HG03064 (cell line): ENCODE measurements around the gene ANKRD12.
"Not testable (repeated sequence)": the region's sequence is repeated elsewhere in the genome, so short reads cannot be mapped to it uniquely, and the experiment has no call there.

Source experiments
- ATAC-seq: cut with Tn5 transposase; IDR thresholded peaks from one replicate; pipeline ENCODE4 v1.9.1; 2021; ENCODE audit warnings: low read depth; ENCODE audit not compliant: unreplicated experiment

Gene ANKRD12

DNA sequence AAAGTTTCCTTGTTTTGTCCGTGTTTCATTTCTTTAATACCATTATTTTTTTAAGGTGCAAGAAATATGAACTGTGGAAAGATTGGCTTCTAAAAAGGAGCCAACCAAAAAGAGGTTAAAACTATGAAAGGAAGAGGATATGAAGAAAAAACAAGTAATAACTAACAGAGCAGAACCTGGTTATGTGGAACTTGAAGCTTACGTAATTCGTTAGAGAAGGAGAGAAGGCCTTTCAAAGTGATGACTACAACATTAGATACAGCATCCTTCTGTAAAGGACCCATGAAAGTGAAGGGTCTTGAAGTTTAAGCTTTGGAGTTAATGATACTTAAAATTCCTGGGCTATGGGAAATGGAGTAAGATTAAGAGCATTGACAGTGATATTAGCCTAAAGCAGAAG lies 84.5 kb downstream of the ANKRD12 start:
- no peak for ATAC-seq

DNA sequence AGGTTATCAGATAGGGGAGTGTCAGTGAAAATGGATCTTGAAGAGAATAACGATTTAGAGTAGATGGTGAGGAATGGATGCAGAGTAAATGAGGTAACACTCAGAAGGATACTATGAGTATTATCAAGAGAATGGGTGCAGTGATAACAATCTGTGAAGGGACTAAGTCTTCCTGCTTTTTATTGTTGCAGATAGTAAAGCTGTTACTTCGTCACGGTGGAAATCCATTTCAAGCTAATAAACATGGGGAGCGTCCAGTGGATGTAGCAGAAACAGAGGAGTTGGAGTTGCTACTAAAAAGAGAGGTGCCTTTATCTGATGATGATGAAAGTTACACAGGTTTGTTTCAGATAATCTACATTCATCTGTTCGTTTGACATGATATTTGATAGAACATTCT lies 85.1 kb downstream of the ANKRD12 start:
- no peak for ATAC-seq

DNA sequence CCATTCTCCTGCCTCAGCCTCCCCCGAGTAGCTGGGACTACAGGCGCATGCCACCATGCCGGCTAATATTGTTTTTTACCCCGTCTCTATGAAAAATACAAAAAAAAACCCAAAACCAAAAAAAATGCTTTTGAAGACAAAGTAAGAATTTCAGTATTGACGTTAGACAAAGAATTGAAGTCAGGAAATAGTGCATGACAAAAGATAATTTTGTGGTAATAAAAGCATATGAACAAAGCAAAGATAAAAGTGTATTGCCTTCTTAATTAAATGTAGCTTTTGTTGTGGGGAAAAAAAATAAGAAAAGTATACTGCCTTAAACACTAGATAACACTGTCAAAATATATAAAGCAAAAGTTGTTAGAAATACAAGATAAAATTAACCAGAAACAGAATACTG lies 86.8 kb downstream of the ANKRD12 start:
- no peak for ATAC-seq

DNA sequence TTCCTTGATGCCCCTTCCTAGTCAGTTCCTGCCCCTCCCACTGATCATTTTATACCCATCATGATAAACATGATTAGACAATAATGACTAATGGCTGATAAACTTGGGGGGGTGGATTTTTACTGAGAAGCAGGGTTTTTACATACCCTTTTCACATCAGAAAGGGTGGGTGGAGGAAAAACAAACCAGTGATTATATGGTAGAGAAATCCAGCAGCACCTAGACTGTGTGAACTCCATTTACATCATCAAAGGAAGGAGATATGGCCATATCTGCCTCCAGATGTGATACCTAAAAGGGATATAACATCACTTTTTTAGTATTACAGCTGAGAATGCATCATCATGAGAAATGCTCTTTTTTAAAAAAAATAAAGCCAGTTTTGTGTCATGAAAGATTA lies 89.9 kb downstream of the ANKRD12 start:
- no peak for ATAC-seq

DNA sequence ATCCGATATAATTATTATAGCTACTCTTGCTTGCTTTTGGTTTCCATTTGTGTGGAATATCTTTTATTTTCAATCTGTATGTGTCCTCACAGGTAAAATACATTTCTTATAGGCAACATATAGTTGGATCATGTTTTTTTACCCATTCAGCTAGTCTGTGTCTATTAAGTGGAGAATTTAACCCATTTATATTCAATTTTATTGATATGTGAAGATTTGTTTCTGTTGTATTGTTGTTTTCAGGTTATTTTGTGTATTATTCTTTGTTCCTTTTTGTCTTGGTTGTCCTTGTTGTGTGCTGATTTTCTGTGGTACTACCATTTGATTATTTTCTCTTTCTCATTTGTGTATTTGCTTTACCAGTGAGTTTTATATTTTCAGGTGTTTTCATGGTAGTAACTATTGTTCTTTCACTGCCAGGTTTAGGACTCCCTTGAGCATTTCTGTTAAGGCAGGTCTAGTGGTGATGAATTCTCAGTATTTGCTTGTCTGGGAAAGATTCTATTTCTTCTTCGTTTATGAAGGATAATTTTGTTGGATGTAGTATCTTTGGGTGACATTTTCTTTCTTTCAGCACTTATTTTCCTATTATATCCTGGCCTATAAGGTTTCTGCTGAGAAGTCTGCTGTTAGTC lies 95.4 kb downstream of the ANKRD12 start:
- no peak for ATAC-seq

DNA sequence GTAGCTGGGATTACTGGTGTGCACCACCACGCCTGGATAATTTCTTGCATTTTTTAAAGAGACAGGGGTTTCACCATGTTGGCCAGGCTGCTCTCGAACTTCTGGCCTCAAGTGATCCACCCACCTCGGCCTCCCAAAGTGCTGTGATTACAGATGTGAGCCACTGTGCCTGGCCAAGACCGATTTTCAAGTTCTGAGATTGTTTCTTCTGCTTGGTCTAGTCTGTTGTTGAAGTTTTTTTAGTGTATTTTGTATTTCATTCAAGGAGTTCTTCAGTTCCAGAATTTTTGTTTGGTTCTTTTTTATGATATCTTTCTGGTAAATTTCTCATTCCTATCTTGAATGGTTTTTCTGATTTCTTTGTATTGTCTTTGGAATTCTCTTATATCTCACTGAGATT lies 96.4 kb downstream of the ANKRD12 start:
- ATAC-seq = no peak

GRCh38 chr18:9233771-9234440 lies 97.3 kb downstream of the ANKRD12 start:
- ATAC-seq = no peak

- no peak for ATAC-seq
Measured at GRCh38 chr18:9234528-9234927, 97.9 kb downstream of the ANKRD12 start.

DNA sequence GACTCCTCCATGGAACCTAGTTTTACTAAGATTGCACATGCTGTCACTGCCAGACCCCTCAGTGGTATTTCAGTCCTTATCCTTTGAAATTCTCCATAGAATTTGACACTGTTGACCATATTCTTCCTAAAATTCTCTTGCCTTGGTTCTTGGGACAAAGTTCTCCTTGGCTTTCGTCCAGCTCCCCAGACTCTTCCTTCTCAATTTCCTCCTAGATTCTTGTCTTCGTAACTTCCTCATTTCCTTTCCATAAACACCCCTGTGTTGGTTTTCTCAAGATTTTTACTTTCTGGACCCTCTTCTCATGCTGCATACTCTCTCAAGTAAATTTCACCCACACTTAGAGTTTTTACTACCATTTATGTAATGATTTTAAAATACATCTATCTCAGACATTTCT lies 101.4 kb downstream of the ANKRD12 start:
- ATAC-seq = no peak

DNA sequence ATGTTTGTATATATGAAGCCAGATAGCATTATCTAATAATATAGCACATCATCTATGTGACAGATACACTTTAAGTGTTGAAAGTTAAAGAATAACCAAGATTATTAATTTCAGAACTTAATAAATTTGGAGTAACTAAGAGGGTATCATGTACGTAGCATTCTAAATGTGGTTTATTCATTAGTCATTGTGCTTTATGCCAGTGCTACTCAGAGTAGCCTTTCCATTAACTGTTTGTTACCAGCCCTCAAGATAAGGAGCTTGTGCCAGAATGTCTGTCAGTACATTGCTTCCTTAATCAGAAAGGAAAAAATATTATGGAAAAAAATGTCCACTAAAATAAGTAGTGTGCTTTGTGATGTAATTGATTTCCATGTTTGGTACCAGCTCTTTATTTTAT lies 103.1 kb downstream of the ANKRD12 start:
- ATAC-seq = no peak

- no peak for ATAC-seq
Measured at GRCh38 chr18:9240270-9240669, 103.7 kb downstream of the ANKRD12 start.

DNA sequence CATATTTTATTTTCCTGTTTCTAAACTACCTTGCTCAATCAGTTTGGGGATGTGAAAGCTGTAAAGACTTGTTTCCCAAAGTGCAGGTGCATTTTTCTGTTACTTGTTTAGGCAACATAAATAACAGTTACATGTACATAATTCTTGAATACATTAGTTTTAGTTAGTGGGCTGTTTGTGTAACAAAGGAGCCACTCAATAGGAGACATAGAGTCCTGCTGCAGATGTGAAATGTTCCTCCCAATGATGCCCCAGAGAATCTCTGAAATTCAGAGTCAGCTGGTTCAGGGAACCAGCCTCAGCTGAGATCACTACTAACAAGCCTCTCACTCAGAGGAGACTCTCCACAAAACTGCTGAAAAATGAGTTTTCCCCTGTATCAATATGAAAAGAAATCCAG lies 106.4 kb downstream of the ANKRD12 start:
- ATAC-seq = no peak

DNA sequence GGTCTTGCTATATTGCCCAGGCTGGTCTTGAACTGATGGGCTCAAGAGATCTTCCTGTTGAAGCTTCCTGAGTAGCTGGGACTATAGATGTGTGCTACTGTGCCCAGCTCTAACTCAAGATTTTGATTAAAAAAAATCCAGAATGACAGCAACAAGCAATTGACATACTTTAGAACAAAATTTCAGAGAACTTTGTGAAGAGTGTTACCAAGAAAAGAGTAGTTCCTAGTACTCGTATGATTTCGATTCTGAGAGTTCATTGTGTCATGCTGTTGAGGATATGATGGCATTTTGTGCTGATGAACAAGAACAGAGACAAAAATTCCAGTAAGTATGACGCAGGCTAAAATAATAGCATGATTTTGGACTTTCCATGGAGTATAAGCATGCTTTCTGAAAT lies 107.8 kb downstream of the ANKRD12 start:
- ATAC-seq = no peak

GRCh38 chr18:9248661-9249060 lies 112.1 kb downstream of the ANKRD12 start:
- no peak for ATAC-seq

DNA sequence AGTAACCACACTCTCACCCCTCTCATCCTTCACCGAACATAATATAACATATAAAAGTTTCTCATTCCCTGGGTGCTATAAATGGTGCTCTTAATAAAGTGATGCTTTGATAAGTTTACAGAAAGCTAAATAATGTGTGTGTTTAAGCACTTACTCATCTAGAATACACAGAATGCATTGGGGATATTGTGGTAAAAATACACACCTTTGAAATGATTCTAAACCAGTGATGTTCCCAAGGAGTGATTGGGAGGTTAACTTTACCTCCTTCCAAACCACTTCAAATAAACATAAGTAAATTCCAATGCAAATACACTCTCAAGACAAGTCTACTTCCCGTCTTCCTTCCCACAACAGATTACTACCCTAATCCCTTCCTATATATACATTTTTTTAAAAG lies 112.7 kb downstream of the ANKRD12 start:
- no peak for ATAC-seq

- no peak for ATAC-seq
Measured at GRCh38 chr18:9259173-9259572, 122.6 kb downstream of the ANKRD12 start.

GRCh38 chr18:9260388-9261380 lies 124.1 kb downstream of the ANKRD12 start:
- ATAC-seq = no peak

GRCh38 chr18:9263264-9263663 lies 126.7 kb downstream of the ANKRD12 start:
- ATAC-seq = no peak

- ATAC-seq = not testable (repeated sequence)
Measured at GRCh38 chr18:9264797-9265196, 128.2 kb downstream of the ANKRD12 start.

DNA sequence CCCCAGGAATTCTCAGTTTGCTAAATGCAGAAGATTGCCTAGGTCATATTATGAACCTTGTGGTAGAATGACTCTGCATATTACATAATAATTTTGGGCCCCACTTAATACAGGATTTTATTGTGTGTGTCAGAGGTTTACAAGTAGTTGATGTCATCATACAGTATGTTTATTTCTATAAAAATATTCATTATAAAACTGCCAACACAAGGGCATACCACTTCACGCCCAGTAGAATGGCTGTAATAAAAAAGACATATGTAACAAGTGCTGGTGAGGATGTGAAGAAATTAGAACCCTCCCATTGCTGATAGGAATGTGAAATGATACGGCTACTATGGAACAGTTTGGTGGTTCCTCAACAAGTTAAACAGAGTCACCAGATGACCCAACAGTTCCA lies 136.6 kb downstream of the ANKRD12 start:
- ATAC-seq = no peak

DNA sequence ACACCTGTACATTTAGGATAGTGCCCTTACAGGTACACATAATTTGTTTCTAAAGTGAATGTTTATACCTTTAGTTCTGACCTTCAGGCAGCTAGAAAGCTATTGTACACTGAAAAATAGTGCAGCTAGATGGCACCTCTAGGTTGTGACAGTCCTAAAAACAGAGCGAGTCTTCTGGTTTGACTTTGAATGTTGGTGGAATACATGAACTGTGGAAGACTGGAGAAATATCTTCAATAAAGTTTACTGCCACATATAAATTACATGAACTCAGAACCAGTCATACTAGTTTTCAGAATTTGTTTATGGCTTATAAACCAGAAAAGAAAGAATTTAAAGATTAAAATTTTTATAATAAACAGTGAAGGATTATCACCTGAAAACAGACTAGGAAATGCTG lies 139.3 kb downstream of the ANKRD12 start:
- ATAC-seq = no peak
